SK-N-SH (cell line): Measurements from ENCODE around the gene DIS3. TPM values are rescaled to one million over a fixed set of nuclear protein-coding genes. Genes with fewer than 3 reads are reported as not detected.

Source experiments
- CTCF ChIA-PET: fragments of 300-600, 350-600 bp; formaldehyde crosslinking; extraction: SDS; loops from one replicate; lab custom pipeline; 2021; lab: Yijun Ruan, JAX
- POLR2A ChIA-PET: fragments of 350-600 bp; sonication (Branson Sonifier 250); formaldehyde crosslinking; extraction: SDS; loops from one replicate; lab custom pipeline; 2020; ENCODE audit warnings: antibody characterized with exemption, inconsistent platforms; lab: Yijun Ruan, JAX
- DNase-seq: peaks from one replicate; pipeline ENCODE4 v3.0.0; 2012
- H2AFZ ChIP-seq: fragments of 200-600 bp; sonication (generic); 2 replicates; pipeline ENCODE4 v1.8.1; 2016; ENCODE audit warnings: antibody characterized with exemption, mild to moderate bottlenecking, low read depth
- H3F3A ChIP-seq: fragments of 200-600 bp; sonication (generic); replicated peaks from 2 replicates; pipeline ENCODE3; 2016; ENCODE audit warnings: antibody characterized with exemption, mild to moderate bottlenecking; ENCODE audit not compliant: insufficient read depth
- H3K27ac ChIP-seq, 2 experiments: fragments of 200-500 bp in 1 of 2; fragments of 200-600 bp in 1 of 2; sonication (Bioruptor generic) in 1 of 2; sonication (generic), shearing (Covaris generic) in 1 of 2; 2 replicates each; pipeline versions ENCODE4 v1.5.1 to v1.6.1; 2014 to 2016; ENCODE audit warnings: low read depth in 2 of 2, inconsistent platforms in 1 of 2, low read length in 1 of 2, mild to moderate bottlenecking in 1 of 2, mixed read lengths in 1 of 2
- H3K27me3 ChIP-seq: fragments of 200-600 bp; sonication (generic), shearing (Covaris generic); 2 replicates; pipeline ENCODE4 v1.6.1; 2016; ENCODE audit warnings: mixed run types; ENCODE audit not compliant: insufficient read depth
- H3K36me3 ChIP-seq, 2 experiments: fragments of 200-500 bp in 1 of 2; fragments of 200-600 bp in 1 of 2; sonication (Bioruptor generic) in 1 of 2; sonication (generic) in 1 of 2; replicated peaks in 1 of 2; 2 replicates each; pipeline versions ENCODE3 to v1.5.1; 2014 to 2016; ENCODE audit warnings: low read length in 1 of 2, mild to moderate bottlenecking in 1 of 2; ENCODE audit not compliant: insufficient read depth in 2 of 2, control insufficient read depth in 1 of 2
- H3K4me1 ChIP-seq, 2 experiments: fragments of 200-500 bp in 1 of 2; fragments of 200-600 bp in 1 of 2; sonication (Bioruptor generic) in 1 of 2; sonication (generic), shearing (Covaris generic) in 1 of 2; 2 replicates each; pipeline versions ENCODE4 v1.5.1 to v1.6.1; 2014 to 2016; ENCODE audit warnings: low read depth in 1 of 2, low read length in 1 of 2, mixed run types in 1 of 2; ENCODE audit not compliant: insufficient read depth in 2 of 2, control insufficient read depth in 1 of 2
- H3K4me2 ChIP-seq: fragments of 200-600 bp; sonication (generic), shearing (Covaris generic); 2 replicates; pipeline ENCODE4 v1.6.1; 2017; ENCODE audit warnings: mixed run types
- H3K4me3 ChIP-seq, 2 experiments: fragments of 200-500 bp in 1 of 2; fragments of 200-600 bp in 1 of 2; sonication (Bioruptor generic) in 1 of 2; sonication (generic), shearing (Covaris generic) in 1 of 2; 2 replicates each; pipeline versions ENCODE4 v1.5.1 to v1.8.1; 2014 to 2016; ENCODE audit warnings: low read depth in 2 of 2, inconsistent platforms in 1 of 2, low read length in 1 of 2, mild to moderate bottlenecking in 1 of 2, mixed read lengths in 1 of 2, moderate library complexity in 1 of 2
- H3K79me2 ChIP-seq: fragments of 200-600 bp; sonication (generic); 2 replicates; pipeline ENCODE4 v1.8.1; 2017; ENCODE audit warnings: mild to moderate bottlenecking; ENCODE audit not compliant: insufficient read depth
- H3K9ac ChIP-seq: fragments of 200-600 bp; sonication (generic); 2 replicates; pipeline ENCODE4 v1.6.1; 2017; ENCODE audit warnings: mixed run types
- H3K9me2 ChIP-seq: fragments of 200-600 bp; sonication (generic); 2 replicates; pipeline ENCODE4 v1.6.1; 2017; ENCODE audit warnings: mixed run types
- H3K9me3 ChIP-seq: fragments of 200-600 bp; sonication (generic); 2 replicates; pipeline ENCODE4 v1.6.1; 2017; ENCODE audit warnings: mixed run types, mild to moderate bottlenecking, moderate library complexity
- H4K20me1 ChIP-seq: fragments of 200-600 bp; sonication (generic); 2 replicates; pipeline ENCODE4 v1.6.1; 2017; ENCODE audit warnings: mild to moderate bottlenecking, mixed run types; ENCODE audit not compliant: insufficient read depth
- CHD2 ChIP-seq: fragments of 150-350 bp; IDR thresholded peaks from 2 replicates; pipeline ENCODE4 v1.6.1; 2018; ENCODE audit warnings: low read length; ENCODE audit not compliant: partially characterized antibody
- ELF1 ChIP-seq: IDR thresholded peaks from 2 replicates; pipeline ENCODE4 v1.4.0; 2012
- EP300 ChIP-seq, 2 experiments: IDR thresholded peaks; 2 replicates each; pipeline versions ENCODE4 v1.4.0 to v1.6.1; 2012; ENCODE audit warnings: borderline replicate concordance in 1 of 2, low read depth in 1 of 2, low read length in 1 of 2
- FOXJ3 ChIP-seq: sonication (generic); formaldehyde crosslinking; IDR thresholded peaks from 2 replicates; pipeline ENCODE4 v1.5.1; 2020; ENCODE audit warnings: mild to moderate bottlenecking, missing genetic modification reagents
- FOXM1 ChIP-seq: IDR thresholded peaks from 2 replicates; pipeline ENCODE4 v1.4.0; 2012; ENCODE audit warnings: low read depth, mild to moderate bottlenecking
- GATA2 ChIP-seq: sonication (generic); formaldehyde crosslinking; IDR thresholded peaks from 2 replicates; pipeline ENCODE4 v1.5.0; 2020; ENCODE audit warnings: mild to moderate bottlenecking, missing genetic modification reagents
- JUND ChIP-seq: IDR thresholded peaks from 2 replicates; pipeline ENCODE4 v1.4.0; 2012
- MEF2A ChIP-seq: IDR thresholded peaks from 2 replicates; pipeline ENCODE4 v1.4.0; 2012; ENCODE audit warnings: low read depth, borderline replicate concordance
- POLR2AphosphoS5 ChIP-seq: IDR thresholded peaks from 2 replicates; pipeline ENCODE4 v1.6.1; 2012; ENCODE audit warnings: low read depth, low read length
- RAD21 ChIP-seq: IDR thresholded peaks from 2 replicates; pipeline ENCODE4 v1.6.1; 2012; ENCODE audit warnings: mild to moderate bottlenecking, low read length
- RCOR1 ChIP-seq: fragments of 150-350 bp; IDR thresholded peaks from 2 replicates; pipeline ENCODE4 v1.6.1; 2017; ENCODE audit warnings: antibody characterized with exemption, low read length
- RFX5 ChIP-seq: IDR thresholded peaks from 2 replicates; pipeline ENCODE4 v1.6.1; 2012; ENCODE audit warnings: mild to moderate bottlenecking, improper control_type of control experiment, low read length
- SIN3A ChIP-seq: IDR thresholded peaks from 2 replicates; pipeline ENCODE4 v1.6.1; 2012; ENCODE audit warnings: low read depth, mild to moderate bottlenecking, low read length, moderate library complexity, borderline replicate concordance
- SMC3 ChIP-seq: IDR thresholded peaks from 2 replicates; pipeline ENCODE4 v1.6.1; 2012; ENCODE audit warnings: low read depth, low read length, improper control_type of control experiment
- TAF1 ChIP-seq: IDR thresholded peaks from 2 replicates; pipeline ENCODE4 v1.6.1; 2012; ENCODE audit warnings: low read depth, mild to moderate bottlenecking, low read length, moderate library complexity, borderline replicate concordance
- YY1 ChIP-seq: IDR thresholded peaks from 2 replicates; pipeline ENCODE4 v1.4.0; 2012; ENCODE audit warnings: low read depth, mild to moderate bottlenecking
- WGBS: methylation state at CpG from one replicate; pipeline ENCODE4 v1.1.6; 2017; ENCODE audit warnings: low lambda C conversion rate; 5-methylcytosine and 5-hydroxymethylcytosine counted together
- polyA plus RNA-seq, 3 experiments: library from polyadenylated mRNA; depleted of rRNA; stranded (reverse); fragments of >200 nt; gene quantifications; 2 replicates each; pipeline ENCODE4 v1.2.3, GENCODE V29; 2012
- TF ChIP-seq, protein P1 (sequence below): IDR thresholded peaks from 2 replicates; pipeline ENCODE4 v1.4.0; 2012; ENCODE audit warnings: low read depth, borderline replicate concordance
- TF ChIP-seq, protein P2 (sequence below): IDR thresholded peaks from 2 replicates; pipeline ENCODE4 v1.4.0; 2012; ENCODE audit warnings: low read depth

DIS3 gene
- polyA plus RNA-seq, 1 of the 3 experiments (the other 2 are of a cell fraction) = 15.7 TPM

DNA sequence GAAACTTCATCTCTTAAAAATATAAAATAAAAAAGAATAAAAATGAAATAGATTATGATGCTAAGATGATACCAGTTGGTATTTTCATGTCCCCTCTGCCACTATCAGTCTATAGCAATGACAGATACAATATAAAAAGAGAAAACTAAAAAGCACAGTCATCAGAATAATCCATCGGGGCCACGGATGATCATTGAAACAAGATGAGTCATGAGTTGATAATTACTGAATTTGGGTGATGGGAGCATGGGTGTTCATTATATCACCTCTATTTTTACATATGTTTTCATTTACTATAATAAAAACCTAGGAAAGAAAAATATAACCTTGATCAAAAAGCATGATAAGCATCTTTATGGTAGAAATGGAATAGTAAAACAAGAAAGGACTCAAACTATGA is 41.4 kb upstream of the DIS3 start:
- POLR2A ChIA-PET = no interaction called here
- no peak overlapping the region for H3K4me2 ChIP-seq
- H3K9ac ChIP-seq = no peak overlapping the region
- H3F3A ChIP-seq = peaks cover 4% of the 10 kb centered on the region
- H3K9me3 ChIP-seq = no peaks in the 10 kb centered on the region
- no peaks in the 10 kb centered on the region for H3K79me2 ChIP-seq
- H3K27me3 ChIP-seq = no peaks in the 10 kb centered on the region
- no peak overlapping the region for H3K27ac ChIP-seq
- no peak overlapping the region for H3K4me3 ChIP-seq
- no peaks in the 10 kb centered on the region; a peak in 3 of 4 replicates for H3K4me1 ChIP-seq
- no peak overlapping the region for H2AFZ ChIP-seq
- TF ChIP-seq YY1 = no peak
- H4K20me1 ChIP-seq = no peaks in the 10 kb centered on the region
- H3K9me2 ChIP-seq = no peaks in the 10 kb centered on the region
- H3K36me3 ChIP-seq = peaks cover 20 to 69% of the 10 kb centered on the region in 2 experiments
- CTCF ChIA-PET = no interaction called here
- DNase-seq = no peak
- 96% methylated on average over 2 of the region's 2 CpGs for WGBS

DNA sequence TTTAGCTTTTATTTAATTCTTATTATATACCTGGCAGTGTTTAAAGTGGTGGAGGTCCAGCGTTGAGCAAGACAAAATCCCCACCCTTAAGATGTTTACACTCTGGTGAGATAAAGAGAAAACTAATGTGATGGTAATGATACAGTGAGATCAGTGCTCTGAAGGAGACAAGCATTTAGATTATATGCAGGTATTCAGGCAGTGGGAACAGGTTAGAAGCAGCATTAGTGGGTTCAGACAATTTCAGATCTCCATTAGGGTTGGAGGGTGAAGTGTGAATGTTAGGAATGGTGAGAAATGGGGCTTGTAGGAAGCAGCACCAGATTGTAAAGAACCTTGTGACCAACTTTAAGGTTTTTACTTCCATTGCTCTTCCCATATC is 39.2 kb upstream of the DIS3 start:
- no peak for DNase-seq
- Histone ChIP-seq H2AFZ (no peak overlapping the region), H3K9me3 (no peaks in the 10 kb centered on the region), H3K36me3 (peaks cover 14 to 61% of the 10 kb centered on the region in 2 experiments), H3K4me1 (no peaks in the 10 kb centered on the region; a peak in 2 of 4 replicates), H3K4me2 (no peak overlapping the region), H3F3A (no peaks in the 10 kb centered on the region), H3K4me3 (no peak overlapping the region), H3K79me2 (no peaks in the 10 kb centered on the region), H3K9me2 (no peaks in the 10 kb centered on the region), H3K27me3 (no peaks in the 10 kb centered on the region), H3K9ac (no peak overlapping the region), H3K27ac (no peak overlapping the region), H4K20me1 (no peaks in the 10 kb centered on the region)
- ChIA-PET CTCF (interaction anchor here (2.0 kb wide), 1 partner anchor 13 kb away, joined by 7 read pairs; no protein-coding TSS in a partner anchor), POLR2A (no interaction called here)
- no peak for TF ChIP-seq MEF2A
- TF ChIP-seq ELF1 = no peak
- no peak for TF ChIP-seq FOXJ3 (CRISPR knock-in tag)
- TF ChIP-seq FOXM1 = no peak
- TF ChIP-seq RFX5 = no peak
- TF ChIP-seq POLR2AphosphoS5 = no peak
- no peak for TF ChIP-seq RCOR1
- TF ChIP-seq, protein P1, sequence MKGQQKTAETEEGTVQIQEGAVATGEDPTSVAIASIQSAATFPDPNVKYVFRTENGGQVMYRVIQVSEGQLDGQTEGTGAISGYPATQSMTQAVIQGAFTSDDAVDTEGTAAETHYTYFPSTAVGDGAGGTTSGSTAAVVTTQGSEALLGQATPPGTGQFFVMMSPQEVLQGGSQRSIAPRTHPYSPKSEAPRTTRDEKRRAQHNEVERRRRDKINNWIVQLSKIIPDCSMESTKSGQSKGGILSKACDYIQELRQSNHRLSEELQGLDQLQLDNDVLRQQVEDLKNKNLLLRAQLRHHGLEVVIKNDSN = no peak
- TF ChIP-seq, protein P2, sequence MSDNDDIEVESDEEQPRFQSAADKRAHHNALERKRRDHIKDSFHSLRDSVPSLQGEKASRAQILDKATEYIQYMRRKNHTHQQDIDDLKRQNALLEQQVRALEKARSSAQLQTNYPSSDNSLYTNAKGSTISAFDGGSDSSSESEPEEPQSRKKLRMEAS = no peak
- no peak for TF ChIP-seq EP300 (IDR thresholded peaks at IDR 0.05; ENCODE audit: borderline replicate concordance in 1 of 2, low read depth in 1 of 2, low read length in 1 of 2)
- no peak for TF ChIP-seq TAF1
- TF ChIP-seq SIN3A = no peak
- TF ChIP-seq JUND = no peak
- no peak for TF ChIP-seq RAD21
- TF ChIP-seq CHD2 = no peak
- no peak for TF ChIP-seq GATA2
- no peak for TF ChIP-seq SMC3
- WGBS = 92% methylated on average over 1 of the region's 1 CpG
